ENCODE measurements around the gene CLSTN2.

Gene CLSTN2

GRCh38 chr3:140053794-140054193 is 118.8 kb downstream of the CLSTN2 start:
- DNase-seq (ENCODE audit: insufficient read length, low spot score) (no peak), FAIRE-seq (no peak)
- TF ChIP-seq POLR2A (IDR thresholded peaks at IDR 0.05; ENCODE audit: low read depth, low read length), result no peak
- TF ChIP-seq PAX5 (IDR thresholded peaks at IDR 0.05; ENCODE audit: insufficient read depth, low read length, severe bottlenecking), result no peak
- no peak for TF ChIP-seq SPI1 (IDR thresholded peaks at IDR 0.05; ENCODE audit: low read depth, low read length)
- no peak for TF ChIP-seq POLR2AphosphoS5 (IDR thresholded peaks at IDR 0.05; ENCODE audit: low read depth, low read length)
- no peak for TF ChIP-seq POU2F2 (IDR thresholded peaks at IDR 0.05; ENCODE audit: low read depth, low read length)
- no peak for TF ChIP-seq TAF1 (IDR thresholded peaks at IDR 0.05; ENCODE audit: low read depth, low read length)

GRCh38 chr3:140055092-140055791 is 120.3 kb downstream of the CLSTN2 start:
- TF ChIP-seq PAX5 (IDR thresholded peaks at IDR 0.05; ENCODE audit: insufficient read depth, low read length, severe bottlenecking), result no peak
- no peak for TF ChIP-seq TAF1 (IDR thresholded peaks at IDR 0.05; ENCODE audit: low read depth, low read length)
- no peak for TF ChIP-seq SPI1 (IDR thresholded peaks at IDR 0.05; ENCODE audit: low read depth, low read length)
- DNase-seq (ENCODE audit: insufficient read length, low spot score) (no peak), FAIRE-seq (no peak)

GRCh38 chr3:140056047-140056446 is 121.1 kb downstream of the CLSTN2 start:
- FAIRE-seq, result no peak
- TF ChIP-seq POLR2A (IDR thresholded peaks at IDR 0.05; ENCODE audit: low read depth, low read length) (no peak), POU2F2 (IDR thresholded peaks at IDR 0.05; ENCODE audit: low read depth, low read length) (no peak), SPI1 (IDR thresholded peaks at IDR 0.05; ENCODE audit: low read depth, low read length) (no peak), TAF1 (IDR thresholded peaks at IDR 0.05; ENCODE audit: low read depth, low read length) (no peak), PAX5 (IDR thresholded peaks at IDR 0.05; ENCODE audit: insufficient read depth, low read length, severe bottlenecking) (no peak), POLR2AphosphoS5 (IDR thresholded peaks at IDR 0.05; ENCODE audit: low read depth, low read length) (no peak)
- no peak for DNase-seq (ENCODE audit: insufficient read length, low spot score)

GRCh38 chr3:140061211-140061610 is 126.2 kb downstream of the CLSTN2 start:
- DNase-seq (ENCODE audit: insufficient read length, low spot score) (no peak), FAIRE-seq (no peak)
- TF ChIP-seq PAX5 (IDR thresholded peaks at IDR 0.05; ENCODE audit: insufficient read depth, low read length, severe bottlenecking) (no peak), POLR2AphosphoS5 (IDR thresholded peaks at IDR 0.05; ENCODE audit: low read depth, low read length) (no peak), SPI1 (IDR thresholded peaks at IDR 0.05; ENCODE audit: low read depth, low read length) (no peak), POU2F2 (IDR thresholded peaks at IDR 0.05; ENCODE audit: low read depth, low read length) (no peak), POLR2A (IDR thresholded peaks at IDR 0.05; ENCODE audit: low read depth, low read length) (no peak), TAF1 (IDR thresholded peaks at IDR 0.05; ENCODE audit: low read depth, low read length) (no peak)

GRCh38 chr3:140062461-140062860 is 127.5 kb downstream of the CLSTN2 start:
- no peak for FAIRE-seq
- no peak for DNase-seq (ENCODE audit: insufficient read length, low spot score)
- no peak for TF ChIP-seq POLR2AphosphoS5 (IDR thresholded peaks at IDR 0.05; ENCODE audit: low read depth, low read length)

- no peak for FAIRE-seq
- DNase-seq (ENCODE audit: insufficient read length, low spot score), result no peak
- TF ChIP-seq TAF1 (IDR thresholded peaks at IDR 0.05; ENCODE audit: low read depth, low read length) (no peak), POU2F2 (IDR thresholded peaks at IDR 0.05; ENCODE audit: low read depth, low read length) (no peak), SPI1 (IDR thresholded peaks at IDR 0.05; ENCODE audit: low read depth, low read length) (no peak), POLR2A (IDR thresholded peaks at IDR 0.05; ENCODE audit: low read depth, low read length) (no peak), PAX5 (IDR thresholded peaks at IDR 0.05; ENCODE audit: insufficient read depth, low read length, severe bottlenecking) (no peak), POLR2AphosphoS5 (IDR thresholded peaks at IDR 0.05; ENCODE audit: low read depth, low read length) (no peak)
Observed at GRCh38 chr3:140067487-140067886, 132.5 kb downstream of the CLSTN2 start.

GRCh38 chr3:140068494-140069017 is 133.6 kb downstream of the CLSTN2 start:
- FAIRE-seq, result no peak
- TF ChIP-seq POLR2AphosphoS5 (IDR thresholded peaks at IDR 0.05; ENCODE audit: low read depth, low read length), result no peak
- no peak for DNase-seq (ENCODE audit: insufficient read length, low spot score)

- FAIRE-seq (no peak), DNase-seq (ENCODE audit: insufficient read length, low spot score) (no peak)
- TF ChIP-seq PAX5 (IDR thresholded peaks at IDR 0.05; ENCODE audit: insufficient read depth, low read length, severe bottlenecking), result no peak
- TF ChIP-seq POU2F2 (IDR thresholded peaks at IDR 0.05; ENCODE audit: low read depth, low read length), result no peak
- no peak for TF ChIP-seq SPI1 (IDR thresholded peaks at IDR 0.05; ENCODE audit: low read depth, low read length)
- TF ChIP-seq POLR2AphosphoS5 (IDR thresholded peaks at IDR 0.05; ENCODE audit: low read depth, low read length), result no peak
- TF ChIP-seq POLR2A (IDR thresholded peaks at IDR 0.05; ENCODE audit: low read depth, low read length), result no peak
- no peak for TF ChIP-seq TAF1 (IDR thresholded peaks at IDR 0.05; ENCODE audit: low read depth, low read length)
Observed at GRCh38 chr3:140073278-140074045, 138.5 kb downstream of the CLSTN2 start.

GRCh38 chr3:140076552-140076951 is 141.6 kb downstream of the CLSTN2 start:
- no peak for DNase-seq (ENCODE audit: insufficient read length, low spot score)
- TF ChIP-seq POLR2A (IDR thresholded peaks at IDR 0.05; ENCODE audit: low read depth, low read length), result no peak
- TF ChIP-seq SPI1 (IDR thresholded peaks at IDR 0.05; ENCODE audit: low read depth, low read length), result no peak
- no peak for FAIRE-seq

GRCh38 chr3:140077406-140077805 is 142.4 kb downstream of the CLSTN2 start:
- TF ChIP-seq POU2F2 (IDR thresholded peaks at IDR 0.05; ENCODE audit: low read depth, low read length), result no peak
- TF ChIP-seq POLR2A (IDR thresholded peaks at IDR 0.05; ENCODE audit: low read depth, low read length), result no peak
- no peak for TF ChIP-seq SPI1 (IDR thresholded peaks at IDR 0.05; ENCODE audit: low read depth, low read length)
- no peak for TF ChIP-seq POLR2AphosphoS5 (IDR thresholded peaks at IDR 0.05; ENCODE audit: low read depth, low read length)
- TF ChIP-seq TAF1 (IDR thresholded peaks at IDR 0.05; ENCODE audit: low read depth, low read length), result no peak
- TF ChIP-seq PAX5 (IDR thresholded peaks at IDR 0.05; ENCODE audit: insufficient read depth, low read length, severe bottlenecking), result no peak
- no peak for DNase-seq (ENCODE audit: insufficient read length, low spot score)
- FAIRE-seq, result no peak
